CD4-positive, alpha-beta T cell treated with Interleukin-10 for 1 hour (primary cell): ENCODE data around the gene ARMC7.
"Not testable (repeated sequence)": the region's sequence is repeated elsewhere in the genome, so short reads cannot be mapped to it uniquely, and the experiment has no call there.

ENCODE experiments used
- DNase-seq: peaks from one replicate; pipeline ENCODE4 v3.0.0-alpha.2; 2020

ARMC7 gene

GRCh38 chr17:75130059-75130631 is 20.4 kb downstream of the ARMC7 start:
- no peak for DNase-seq

DNA sequence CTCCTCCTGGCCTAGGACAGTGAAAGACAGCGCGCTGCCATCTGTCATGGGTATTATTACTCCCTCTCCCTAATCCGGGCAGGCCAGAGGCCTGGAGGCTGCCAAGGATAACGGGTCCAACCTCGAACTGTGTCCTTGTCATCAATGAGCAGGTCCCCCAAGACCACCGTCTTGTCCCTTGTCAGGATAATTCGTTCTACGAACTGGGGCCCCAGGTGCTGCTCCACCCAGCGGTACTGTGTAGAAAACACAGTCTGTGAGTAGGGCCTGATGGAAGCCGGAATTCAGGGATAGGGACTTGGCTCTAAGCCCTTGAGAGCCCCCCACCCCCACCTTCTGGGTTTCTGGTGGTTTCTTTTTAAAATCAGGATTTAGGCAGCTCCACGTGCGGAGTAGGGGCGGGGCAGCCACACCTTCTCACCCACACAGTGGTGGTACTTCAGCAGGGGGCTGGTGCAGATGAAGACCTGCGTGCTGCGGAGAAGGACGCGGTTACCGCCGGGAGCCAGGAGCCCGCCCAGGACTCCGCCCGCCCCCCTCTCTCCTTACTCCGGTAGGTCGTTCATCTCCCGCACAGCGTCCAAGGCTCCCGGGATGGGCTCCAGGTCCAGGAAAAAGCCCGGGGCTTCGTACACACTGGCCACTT is 21.0 kb downstream of the ARMC7 start:
- DNase-seq = peak; percentile 50

DNA sequence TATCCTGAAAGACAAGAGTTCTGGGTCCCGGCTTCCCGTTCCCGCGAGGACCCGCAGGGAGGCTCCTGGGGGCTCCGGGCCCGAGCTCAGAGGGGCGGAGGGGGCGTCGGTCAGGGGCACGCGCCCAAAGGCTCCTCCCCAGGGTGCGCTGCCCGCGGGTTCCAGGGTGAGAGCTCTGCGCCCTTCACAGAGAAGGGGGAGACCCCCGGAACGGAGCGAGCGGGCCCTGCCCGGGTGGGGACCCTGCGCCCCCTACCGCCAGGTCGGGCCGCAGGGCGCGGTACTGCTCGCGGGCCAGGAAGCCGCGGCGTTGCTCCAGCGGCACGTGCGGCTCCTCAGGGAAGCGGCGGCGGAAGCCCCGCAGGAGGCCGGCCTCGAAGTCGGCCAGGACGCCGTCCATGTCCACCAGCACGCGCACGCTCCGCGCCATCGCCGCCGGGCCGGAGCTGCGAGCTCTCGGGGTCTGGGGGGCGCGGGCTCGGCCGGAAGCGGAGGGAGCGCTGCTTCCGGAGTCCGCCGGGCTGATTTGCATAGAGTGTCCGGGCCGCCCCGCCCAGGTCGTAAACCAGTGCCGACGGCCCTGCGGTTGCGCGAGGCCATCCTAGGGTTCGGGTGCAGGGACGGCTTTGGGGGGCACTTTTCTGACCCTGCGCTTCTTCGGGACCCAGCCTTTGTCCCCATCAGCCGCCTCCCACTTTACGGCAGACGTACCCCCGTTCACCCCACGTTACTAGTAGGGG is 21.7 kb downstream of the ARMC7 start, which contains the start of gene NT5C:
TSS of gene NT5C (minus strand) at position 465 of the 740 bp plus-strand sequence. CDS start at position 430, 35 bp downstream.
- DNase-seq = peak; percentile 60

DNA sequence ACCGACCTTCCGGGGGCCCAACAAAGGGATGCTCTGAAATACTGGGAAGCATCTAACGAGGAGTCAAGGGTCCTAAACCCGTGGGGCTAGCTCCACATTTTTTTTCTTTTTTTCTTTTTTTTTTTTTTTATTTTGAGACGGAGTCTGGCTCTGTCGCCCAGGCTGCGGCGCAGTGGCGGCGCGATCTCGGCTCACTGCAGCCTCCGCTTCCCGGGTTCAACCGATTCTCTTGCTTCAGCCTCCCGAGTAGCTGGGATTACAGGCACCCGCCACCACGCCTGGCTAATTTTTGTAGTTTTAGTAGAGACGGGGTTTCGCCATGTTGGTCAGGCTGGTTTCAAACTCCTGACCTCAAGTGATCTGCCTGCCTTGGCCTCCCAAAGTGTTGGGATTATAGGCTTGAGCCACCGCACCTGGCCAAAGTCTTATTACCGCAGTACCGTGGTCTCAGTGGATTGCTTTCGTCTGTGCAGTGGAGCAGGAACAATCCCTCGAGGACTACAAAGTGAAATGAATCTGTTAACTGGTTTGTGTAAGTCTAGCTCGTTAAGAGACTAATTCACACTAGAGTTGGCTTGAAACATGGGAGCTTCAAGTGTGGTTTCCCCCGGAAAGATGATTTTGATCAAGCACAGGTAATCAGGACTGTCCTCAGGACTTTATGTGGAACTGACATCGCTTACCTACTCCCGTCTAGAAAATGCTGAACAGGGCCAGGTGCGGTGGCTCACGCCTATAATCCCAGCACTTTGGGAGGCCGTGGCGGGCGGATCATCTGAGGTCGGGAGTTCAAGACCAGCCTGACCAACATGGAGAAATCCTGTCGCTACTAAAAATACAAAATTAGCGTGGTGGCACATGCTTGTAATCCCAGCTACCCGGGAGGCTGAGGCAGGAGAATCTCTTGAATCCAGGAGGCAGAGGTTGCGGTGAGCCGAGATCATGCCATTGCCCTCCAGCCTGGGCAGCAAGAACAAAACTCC is 22.5 kb downstream of the ARMC7 start:
- DNase-seq = not testable (repeated sequence)

DNA sequence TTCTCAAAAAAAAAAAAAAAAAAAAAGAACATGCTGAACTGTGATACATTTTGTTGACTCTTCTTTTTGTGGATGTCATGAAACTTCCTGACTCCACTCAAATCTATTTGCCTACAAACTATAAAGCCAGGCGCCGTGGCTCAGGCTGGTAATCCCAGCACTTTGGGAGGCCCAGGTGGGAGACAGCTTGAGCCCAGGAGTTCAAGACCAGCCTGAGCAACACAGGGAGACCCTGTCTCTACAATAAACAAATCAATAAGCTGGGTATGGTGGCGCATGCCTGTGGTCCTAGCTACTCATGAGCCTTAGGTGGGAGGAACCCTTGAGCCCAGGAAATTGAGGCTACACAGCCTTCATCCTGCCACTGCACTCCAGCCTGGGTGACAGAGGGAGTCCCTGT is 23.2 kb downstream of the ARMC7 start:
- DNase-seq = no peak

DNA sequence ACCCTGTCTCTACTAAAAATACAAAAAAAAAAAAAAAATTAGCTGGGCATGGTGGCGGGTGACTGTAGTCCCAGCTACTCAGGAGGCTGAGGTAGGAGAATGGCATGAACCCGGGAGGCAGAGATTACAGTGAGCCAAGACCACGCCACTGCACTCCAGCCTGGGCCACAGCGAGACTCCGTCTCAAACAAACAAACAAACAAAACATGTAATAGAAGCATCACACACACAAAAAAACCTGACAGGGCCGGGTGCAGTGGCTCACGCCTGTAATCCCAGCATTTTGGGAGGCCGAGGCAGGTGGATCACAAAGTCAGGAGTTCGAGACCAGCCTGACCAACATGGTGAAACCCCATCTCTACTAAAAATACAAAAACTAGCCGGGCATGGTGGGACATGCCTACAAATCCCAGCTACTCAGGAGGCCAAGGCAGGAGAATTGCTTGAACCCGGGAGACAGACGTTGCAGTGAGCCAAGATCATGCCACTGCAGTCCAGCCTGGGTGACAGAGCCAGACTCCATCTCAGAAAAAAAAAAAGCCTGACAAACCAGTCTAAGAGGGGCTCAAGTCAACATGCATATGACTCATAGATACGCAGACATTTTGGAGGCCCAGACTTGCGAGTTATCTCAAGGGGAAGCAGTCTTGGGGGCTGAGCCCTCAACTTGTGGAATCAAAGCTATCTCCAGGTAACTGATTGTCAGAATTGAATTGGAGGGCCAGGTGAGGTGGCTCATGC is 24.0 kb downstream of the ARMC7 start:
- DNase-seq = not testable (repeated sequence)

GRCh38 chr17:75135452-75135851 is 25.7 kb downstream of the ARMC7 start:
- no peak for DNase-seq

- DNase-seq = no peak
Observed at GRCh38 chr17:75135946-75136345, 26.2 kb downstream of the ARMC7 start.

GRCh38 chr17:75137762-75138161 is 28.0 kb downstream of the ARMC7 start:
- not testable (repeated sequence) for DNase-seq

- DNase-seq = no peak
Observed at GRCh38 chr17:75138519-75138918, 28.8 kb downstream of the ARMC7 start.

DNA sequence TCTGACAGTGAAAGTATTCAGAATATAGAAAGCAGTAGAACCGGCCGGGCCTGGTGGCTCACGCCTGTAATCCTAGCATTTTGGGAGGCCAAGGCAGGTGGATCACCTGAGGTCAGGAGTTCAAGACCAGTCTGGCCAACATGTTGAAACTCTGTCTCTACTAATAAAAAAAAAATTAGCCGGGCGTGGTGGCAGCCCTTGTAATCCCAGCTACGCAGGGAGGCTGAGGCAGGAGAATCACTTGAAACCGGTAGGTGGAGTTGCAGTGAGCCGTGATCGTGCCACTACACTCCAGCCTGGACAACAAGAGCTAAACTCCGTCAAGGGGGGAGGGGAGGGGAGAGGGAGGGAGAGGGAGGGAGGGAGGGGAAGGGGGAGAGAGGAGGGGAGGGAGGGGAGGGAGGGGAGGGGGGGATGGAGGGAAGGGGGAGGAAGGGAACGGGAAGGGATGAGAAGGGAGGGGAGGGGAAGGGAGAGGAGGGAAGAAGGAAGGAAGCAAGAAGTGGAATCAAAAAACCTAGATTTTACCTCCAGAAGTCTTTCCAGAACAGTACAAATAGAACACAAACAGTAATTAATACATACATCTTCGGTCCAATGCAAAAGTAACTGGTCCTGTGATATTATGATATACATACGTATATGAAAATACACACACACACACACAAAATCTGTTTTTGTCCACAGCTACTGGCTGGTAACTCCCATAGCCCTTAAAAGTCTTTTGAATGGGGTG is 32.6 kb downstream of the ARMC7 start:
- DNase-seq = no peak

DNA sequence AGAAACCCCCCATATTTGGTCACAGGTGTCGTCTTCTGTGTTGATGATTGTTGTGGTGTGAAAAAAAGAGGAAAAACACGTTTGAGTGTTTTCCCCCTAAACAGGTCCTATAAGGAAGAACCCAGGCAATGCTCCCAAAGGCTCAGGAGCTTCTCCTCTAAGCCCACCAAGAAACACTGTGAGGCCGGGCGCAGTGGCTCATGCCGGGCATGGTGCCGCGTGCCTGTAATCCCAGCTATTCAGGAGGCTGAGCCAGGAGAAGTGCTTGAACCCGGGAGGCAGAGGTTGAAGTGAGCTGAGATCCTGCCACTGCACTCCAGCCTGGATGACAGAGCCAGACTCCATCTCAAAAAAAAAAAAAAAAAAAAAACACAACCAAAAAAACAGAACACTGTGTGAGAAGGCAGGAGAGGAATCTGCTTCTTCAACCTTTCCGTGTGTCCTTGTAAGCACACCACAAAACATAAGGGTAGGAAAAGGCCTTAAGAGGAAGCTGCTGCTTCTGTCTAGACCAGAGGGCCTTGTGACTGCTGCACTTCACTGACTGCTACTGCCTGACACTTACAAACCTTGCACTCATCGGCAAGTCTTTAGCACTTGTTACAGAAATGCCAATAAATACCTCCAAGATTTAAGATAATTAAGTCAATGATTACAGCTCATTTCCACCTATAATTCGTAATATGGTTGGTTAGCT is 35.2 kb downstream of the ARMC7 start:
- DNase-seq = no peak

DNA sequence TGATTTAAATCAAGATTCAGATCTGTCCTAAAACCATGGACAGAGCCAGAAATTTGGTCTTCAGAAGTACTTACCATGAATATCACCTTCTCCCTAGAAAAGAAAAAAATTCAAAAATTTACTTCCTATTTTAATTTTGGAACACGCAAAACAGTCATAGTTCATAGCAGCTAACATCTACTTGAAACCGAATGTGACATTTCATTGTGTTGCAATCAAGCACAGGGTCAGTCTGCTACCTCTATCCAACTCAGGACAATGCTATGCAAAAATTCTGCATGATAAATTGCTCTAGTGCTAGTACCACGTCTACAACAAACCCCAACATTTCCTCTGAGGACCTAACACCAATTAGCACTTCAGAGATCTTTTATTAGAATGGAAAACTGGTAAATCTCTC is 36.8 kb downstream of the ARMC7 start:
- DNase-seq = no peak

- DNase-seq = no peak
Observed at GRCh38 chr17:75147878-75148546, 38.2 kb downstream of the ARMC7 start.

- peak; percentile 29 for DNase-seq
Observed at GRCh38 chr17:75151930-75152329, 42.2 kb downstream of the ARMC7 start.

GRCh38 chr17:75152523-75152921 is 42.8 kb downstream of the ARMC7 start:
- DNase-seq = no peak

- DNase-seq = peak; percentile 21
Observed at GRCh38 chr17:75152922-75153779, 43.4 kb downstream of the ARMC7 start.

GRCh38 chr17:75153780-75154194 is 44.0 kb downstream of the ARMC7 start:
- peak; percentile 21 for DNase-seq
